Measurements from ENCODE around the gene PLA2G4B.

PLA2G4B gene

DNA sequence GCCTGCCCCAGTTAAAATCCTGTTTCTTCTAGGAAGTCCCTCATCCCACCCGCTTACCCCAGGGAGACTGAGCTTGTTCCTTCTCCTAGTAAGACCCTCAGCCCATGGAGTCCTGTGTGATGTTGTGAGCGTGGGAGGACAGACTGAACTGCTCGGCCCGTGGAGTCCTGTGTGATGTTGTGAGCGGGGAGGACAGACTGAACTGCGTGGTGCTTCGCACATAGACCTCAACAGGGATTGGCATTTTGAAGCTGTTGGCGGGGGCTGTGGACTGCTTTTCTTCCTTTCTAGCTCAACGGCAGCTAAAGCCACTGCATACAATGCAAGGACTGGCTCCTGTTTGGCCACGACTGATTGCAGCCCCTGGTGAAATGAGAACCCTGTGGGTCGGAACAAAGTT lies 56.8 kb downstream of the PLA2G4B start:
- TF ChIP-seq, protein P1, sequence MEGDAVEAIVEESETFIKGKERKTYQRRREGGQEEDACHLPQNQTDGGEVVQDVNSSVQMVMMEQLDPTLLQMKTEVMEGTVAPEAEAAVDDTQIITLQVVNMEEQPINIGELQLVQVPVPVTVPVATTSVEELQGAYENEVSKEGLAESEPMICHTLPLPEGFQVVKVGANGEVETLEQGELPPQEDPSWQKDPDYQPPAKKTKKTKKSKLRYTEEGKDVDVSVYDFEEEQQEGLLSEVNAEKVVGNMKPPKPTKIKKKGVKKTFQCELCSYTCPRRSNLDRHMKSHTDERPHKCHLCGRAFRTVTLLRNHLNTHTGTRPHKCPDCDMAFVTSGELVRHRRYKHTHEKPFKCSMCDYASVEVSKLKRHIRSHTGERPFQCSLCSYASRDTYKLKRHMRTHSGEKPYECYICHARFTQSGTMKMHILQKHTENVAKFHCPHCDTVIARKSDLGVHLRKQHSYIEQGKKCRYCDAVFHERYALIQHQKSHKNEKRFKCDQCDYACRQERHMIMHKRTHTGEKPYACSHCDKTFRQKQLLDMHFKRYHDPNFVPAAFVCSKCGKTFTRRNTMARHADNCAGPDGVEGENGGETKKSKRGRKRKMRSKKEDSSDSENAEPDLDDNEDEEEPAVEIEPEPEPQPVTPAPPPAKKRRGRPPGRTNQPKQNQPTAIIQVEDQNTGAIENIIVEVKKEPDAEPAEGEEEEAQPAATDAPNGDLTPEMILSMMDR (conservative IDR thresholded peaks at IDR 0.05), result no peak
- H3K27ac ChIP-seq, result 0 out of 2 replicates have a peak overlapping the region, but pooled peaks have one; percentile 19

DNA sequence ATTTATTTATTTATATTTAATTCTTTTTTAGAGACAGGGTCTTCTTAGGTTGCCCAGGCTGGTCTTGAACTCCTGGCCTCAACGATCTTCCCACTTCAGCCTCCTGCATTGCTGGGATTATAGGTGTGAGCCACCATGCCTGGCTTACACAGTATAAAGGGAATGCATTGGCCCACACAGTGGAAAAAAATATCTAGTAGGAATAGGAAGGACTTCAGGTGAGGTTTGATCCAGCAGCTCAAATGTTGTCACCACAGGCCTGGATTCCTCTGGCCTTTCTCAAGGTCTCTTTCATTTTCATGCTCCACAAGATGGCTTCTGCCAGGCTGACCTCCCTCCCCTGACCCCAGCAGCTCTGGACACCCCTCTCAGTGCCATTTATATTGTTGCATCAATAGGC lies 57.3 kb downstream of the PLA2G4B start:
- TF ChIP-seq, protein P1 (conservative IDR thresholded peaks at IDR 0.05), result no peak
- no peak overlapping the region for H3K27ac ChIP-seq

DNA sequence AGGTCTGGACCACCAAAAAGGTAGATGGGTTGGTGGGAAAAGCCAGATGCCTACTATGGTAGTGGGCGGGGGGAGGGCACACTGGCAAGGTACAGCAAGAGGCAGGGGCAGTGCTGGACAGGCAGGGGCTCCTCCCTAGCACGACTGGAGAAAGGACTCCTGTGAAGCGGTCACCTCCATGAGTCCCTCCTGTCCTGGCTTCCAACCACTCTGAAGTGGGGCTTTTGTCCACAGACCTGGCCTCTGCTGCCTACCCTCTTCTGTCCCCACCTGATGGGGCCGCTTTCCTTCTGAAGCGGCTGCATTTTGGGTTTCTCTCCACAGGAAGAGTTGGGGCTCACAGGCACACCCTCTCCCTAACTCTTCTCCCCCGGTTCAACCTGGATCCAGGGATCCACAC lies 57.9 kb downstream of the PLA2G4B start:
- H3K27ac ChIP-seq, result no peak overlapping the region
- TF ChIP-seq, protein P1 (conservative IDR thresholded peaks at IDR 0.05), result no peak

DNA sequence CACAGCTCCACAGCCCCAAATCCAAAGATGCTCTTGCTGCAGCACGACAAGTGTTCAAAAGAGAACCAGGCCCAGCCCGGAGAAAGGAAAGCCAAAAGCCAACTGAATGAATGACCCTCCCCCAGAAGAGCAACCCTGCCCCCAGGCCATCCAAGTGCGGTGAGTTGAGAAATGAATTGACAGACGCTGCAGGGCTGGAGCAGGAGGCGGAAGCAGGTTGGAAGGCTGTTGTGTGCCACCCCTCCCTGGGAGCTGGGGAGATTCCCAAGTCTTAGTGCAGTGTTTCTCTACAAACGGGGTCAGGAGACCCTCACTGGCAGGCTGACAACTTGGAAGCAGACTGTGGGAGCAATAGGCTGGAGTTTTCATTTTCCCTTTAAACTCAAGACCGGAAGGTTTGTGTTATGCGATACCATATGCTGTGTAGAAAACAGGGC lies 58.7 kb downstream of the PLA2G4B start:
- TF ChIP-seq, protein P1 (conservative IDR thresholded peaks at IDR 0.05), result no peak
- H3K27ac ChIP-seq, result no peak overlapping the region
